ENCODE measurements around the gene CPLANE1.
"Not testable (repeated sequence)": the region's sequence is repeated elsewhere in the genome, so short reads cannot be mapped to it uniquely, and the experiment has no call there.

The CPLANE1 gene

DNA sequence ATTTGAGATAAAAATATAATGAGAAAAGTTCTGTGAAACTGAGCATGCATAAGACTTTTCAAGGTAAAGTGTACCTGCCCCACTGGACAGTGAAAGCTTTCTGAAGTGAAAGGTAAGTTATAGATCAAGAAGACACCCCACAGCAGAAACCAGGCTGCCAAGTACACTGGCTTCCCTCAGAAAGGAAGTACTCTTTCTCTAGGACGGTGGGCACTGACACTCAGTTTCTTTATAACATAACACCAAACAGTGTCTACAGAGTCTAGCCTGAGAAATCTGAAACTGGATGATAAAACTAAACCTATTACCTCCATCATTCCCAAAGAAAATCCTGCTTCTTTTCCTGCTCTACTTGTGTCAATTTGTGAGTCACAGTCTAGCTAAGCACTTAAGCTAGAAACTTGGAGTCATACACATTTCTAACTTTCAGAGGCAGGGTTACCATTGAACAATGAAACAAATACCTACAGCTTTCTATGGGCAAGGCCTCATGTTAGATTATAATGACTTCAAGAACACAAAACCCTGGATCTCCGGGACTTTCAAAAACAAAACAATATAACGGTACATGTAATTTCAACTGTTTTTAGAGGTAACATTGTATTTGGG lies 136.7 kb downstream of the CPLANE1 start:
- TF ChIP-seq, protein P1, sequence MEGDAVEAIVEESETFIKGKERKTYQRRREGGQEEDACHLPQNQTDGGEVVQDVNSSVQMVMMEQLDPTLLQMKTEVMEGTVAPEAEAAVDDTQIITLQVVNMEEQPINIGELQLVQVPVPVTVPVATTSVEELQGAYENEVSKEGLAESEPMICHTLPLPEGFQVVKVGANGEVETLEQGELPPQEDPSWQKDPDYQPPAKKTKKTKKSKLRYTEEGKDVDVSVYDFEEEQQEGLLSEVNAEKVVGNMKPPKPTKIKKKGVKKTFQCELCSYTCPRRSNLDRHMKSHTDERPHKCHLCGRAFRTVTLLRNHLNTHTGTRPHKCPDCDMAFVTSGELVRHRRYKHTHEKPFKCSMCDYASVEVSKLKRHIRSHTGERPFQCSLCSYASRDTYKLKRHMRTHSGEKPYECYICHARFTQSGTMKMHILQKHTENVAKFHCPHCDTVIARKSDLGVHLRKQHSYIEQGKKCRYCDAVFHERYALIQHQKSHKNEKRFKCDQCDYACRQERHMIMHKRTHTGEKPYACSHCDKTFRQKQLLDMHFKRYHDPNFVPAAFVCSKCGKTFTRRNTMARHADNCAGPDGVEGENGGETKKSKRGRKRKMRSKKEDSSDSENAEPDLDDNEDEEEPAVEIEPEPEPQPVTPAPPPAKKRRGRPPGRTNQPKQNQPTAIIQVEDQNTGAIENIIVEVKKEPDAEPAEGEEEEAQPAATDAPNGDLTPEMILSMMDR (IDR thresholded peaks at IDR 0.05; ENCODE audit: extremely low read depth, insufficient read depth, missing control alignments) = no peak
- peak; percentile 14 for DNase-seq (ENCODE audit: low spot score)
- in situ Hi-C loops (cut with MboI; ENCODE audit: low pct_unique_long_range_greater_than_20kb, low sequenced_read_pairs, unreplicated experiment) = no loop called here

DNA sequence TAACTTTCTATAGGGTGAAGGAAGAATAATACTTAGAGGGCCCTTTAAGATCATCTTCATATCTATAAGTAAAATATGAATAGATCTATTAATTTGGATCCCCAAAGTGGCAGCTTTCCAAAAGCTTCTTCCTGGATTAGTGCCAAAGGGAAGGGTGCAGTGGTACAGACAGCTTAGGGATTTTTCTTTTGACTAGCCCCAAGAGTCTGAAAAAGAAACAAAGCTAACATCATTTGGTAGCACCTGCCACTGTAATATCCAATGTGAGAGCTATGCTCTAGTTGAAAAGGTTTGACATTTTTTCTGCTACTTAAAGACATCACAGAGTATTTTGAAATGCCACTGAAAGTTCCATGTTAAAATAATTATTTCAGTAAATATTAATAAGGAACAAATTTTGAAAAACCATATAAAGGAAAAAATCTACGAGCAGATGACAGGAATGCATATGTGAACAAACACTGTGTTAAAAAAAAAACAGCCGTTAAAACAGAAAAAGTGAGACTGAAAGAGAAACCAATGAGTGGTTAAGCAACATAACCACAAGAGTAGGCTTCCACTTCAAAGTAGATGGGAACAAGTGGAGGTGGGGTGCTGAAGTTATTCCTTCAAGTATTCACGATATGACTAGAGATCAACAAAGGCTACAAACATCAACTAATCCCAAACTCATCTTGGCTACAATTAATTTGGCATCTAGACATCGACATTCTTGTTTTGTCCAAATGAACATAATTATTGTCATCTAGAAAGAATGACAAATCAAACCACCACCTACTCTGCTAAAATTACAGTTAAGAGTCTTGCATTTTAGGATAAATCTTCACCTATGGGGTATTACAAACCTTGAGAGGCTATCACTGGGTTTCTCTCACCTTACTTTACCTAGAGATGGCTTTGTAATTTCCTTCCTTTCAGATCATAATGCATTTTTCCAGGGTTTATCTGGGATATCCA lies 137.5 kb downstream of the CPLANE1 start:
- TF ChIP-seq, protein P1 (IDR thresholded peaks at IDR 0.05; ENCODE audit: extremely low read depth, insufficient read depth, missing control alignments) = no peak
- DNase-seq (ENCODE audit: low spot score) = peak; percentile 59
- in situ Hi-C loops (cut with MboI; ENCODE audit: low pct_unique_long_range_greater_than_20kb, low sequenced_read_pairs, unreplicated experiment) = no loop called here

DNA sequence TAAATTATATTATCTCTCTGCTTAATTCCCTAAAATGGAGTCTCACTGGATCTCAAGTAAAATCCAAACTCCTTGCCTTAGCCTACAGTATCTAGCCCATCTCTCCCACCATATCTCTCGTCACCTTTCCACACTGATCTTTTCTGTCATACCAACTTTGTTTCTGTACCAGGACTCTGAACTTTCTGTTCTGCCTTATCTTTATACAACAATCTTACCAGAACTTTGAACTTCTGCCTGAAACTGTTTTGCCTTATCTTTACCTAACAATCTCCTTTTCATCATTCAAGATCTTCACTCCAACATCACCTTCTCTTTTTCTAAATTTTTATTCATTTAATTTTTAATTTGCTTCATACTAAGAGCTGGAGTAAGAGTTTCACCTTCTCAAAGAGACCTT lies 139.0 kb downstream of the CPLANE1 start:
- DNase-seq (ENCODE audit: low spot score) = no peak
- in situ Hi-C loops (cut with MboI; ENCODE audit: low pct_unique_long_range_greater_than_20kb, low sequenced_read_pairs, unreplicated experiment) = no loop called here
- TF ChIP-seq, protein P1 (IDR thresholded peaks at IDR 0.05; ENCODE audit: extremely low read depth, insufficient read depth, missing control alignments) = no peak

DNA sequence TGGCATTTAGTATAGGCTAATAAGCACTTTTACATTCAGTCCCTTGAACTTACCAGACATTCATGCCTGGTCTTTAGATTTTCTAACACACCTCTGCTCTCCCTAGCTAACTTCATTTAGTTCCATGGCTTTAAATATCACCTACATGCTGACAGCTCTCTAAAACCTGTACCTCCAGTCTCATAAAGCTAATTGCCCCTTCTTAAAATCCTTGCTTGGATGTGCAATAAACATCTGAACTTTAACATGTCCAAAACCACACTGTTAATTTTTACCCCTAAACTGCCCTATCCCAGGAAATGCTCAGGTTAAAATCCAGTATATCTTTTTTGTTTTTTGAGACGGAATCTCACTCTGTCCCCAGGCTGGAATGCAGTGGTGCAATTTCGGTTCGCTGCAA lies 139.8 kb downstream of the CPLANE1 start:
- TF ChIP-seq, protein P1 (IDR thresholded peaks at IDR 0.05; ENCODE audit: extremely low read depth, insufficient read depth, missing control alignments) = no peak
- no peak for DNase-seq (ENCODE audit: low spot score)
- in situ Hi-C loops (cut with MboI; ENCODE audit: low pct_unique_long_range_greater_than_20kb, low sequenced_read_pairs, unreplicated experiment) = no loop called here

DNA sequence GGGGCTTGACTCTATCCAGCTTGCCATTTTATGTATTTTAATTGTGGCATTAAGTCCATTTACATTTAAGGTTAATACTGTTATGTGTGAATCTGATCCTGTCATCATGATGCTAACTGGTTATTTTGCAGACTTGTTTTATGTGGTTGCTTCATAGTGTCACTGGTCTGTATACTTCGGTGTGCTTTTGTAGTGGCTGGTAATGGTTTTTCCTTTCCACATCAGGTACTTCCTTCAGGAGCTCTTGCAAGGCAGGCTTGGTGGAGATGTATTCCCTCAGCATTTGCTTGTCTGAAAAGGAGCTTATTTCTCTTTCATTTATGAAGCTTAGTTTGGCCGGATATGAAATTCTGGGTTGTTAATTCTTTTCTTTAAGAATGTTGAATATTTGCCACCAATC lies 145.9 kb downstream of the CPLANE1 start:
- no peak for DNase-seq (ENCODE audit: low spot score)
- TF ChIP-seq, protein P1 (IDR thresholded peaks at IDR 0.05; ENCODE audit: extremely low read depth, insufficient read depth, missing control alignments) = no peak
- in situ Hi-C loops (cut with MboI; ENCODE audit: low pct_unique_long_range_greater_than_20kb, low sequenced_read_pairs, unreplicated experiment) = no loop called here

DNA sequence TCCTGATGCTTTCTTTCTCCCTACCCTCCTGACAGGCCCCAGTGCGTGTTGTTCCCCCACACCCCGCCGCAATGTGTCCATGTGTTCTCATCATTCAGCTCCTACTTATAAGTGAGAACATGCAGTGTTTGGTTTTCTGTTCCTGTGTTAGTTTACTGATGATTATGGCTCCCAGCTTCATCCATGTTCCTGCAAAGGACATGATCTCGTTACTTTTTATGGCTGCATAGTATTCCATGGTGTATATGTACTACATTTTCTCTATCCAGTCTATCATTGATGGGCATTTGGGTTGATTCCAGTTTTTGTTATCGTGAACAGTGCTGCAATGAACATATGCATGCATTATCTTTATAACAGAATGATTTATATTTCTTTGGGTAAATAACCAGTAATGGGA lies 149.9 kb downstream of the CPLANE1 start:
- DNase-seq (ENCODE audit: low spot score); in situ Hi-C loops (cut with MboI; ENCODE audit: low pct_unique_long_range_greater_than_20kb, low sequenced_read_pairs, unreplicated experiment): not testable (repeated sequence)

DNA sequence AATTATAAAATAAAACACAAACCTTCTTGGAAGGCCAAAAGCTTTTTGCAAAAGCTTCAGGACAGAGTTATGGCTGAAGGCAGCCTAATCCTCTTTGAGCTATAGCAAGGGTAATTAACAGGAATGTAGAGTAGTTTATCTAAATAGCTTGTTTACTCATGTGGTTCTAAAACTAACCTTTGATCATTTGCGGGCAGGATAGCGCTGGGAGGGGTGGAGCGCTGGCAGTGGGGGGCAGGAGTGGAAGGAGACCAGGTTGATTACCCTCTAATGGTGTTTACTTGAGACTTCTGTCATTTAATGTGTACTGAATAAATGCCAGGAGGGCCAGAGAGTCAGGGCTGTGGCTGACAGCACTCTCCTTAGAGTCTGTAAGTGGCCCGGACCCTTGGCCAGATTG lies 155.4 kb downstream of the CPLANE1 start:
- DNase-seq (ENCODE audit: low spot score); in situ Hi-C loops (cut with MboI; ENCODE audit: low pct_unique_long_range_greater_than_20kb, low sequenced_read_pairs, unreplicated experiment): not testable (repeated sequence)
